Midbrain (tissue), 1 donor: ENCODE data around the gene DNM3.

Source experiments
- DNase-seq: peaks from one replicate; lab custom pipeline; 2025; lab: John Stamatoyannopoulos, UW

Gene DNM3

GRCh38 chr1:172176206-172176605 lies 334.9 kb downstream of the DNM3 start:
- no peak for DNase-seq

- DNase-seq, result no peak
These were observed 336.6 kb downstream of the DNM3 start for GRCh38 chr1:172177849-172178248.

GRCh38 chr1:172178886-172179285 lies 337.6 kb downstream of the DNM3 start:
- DNase-seq, result no peak

DNA sequence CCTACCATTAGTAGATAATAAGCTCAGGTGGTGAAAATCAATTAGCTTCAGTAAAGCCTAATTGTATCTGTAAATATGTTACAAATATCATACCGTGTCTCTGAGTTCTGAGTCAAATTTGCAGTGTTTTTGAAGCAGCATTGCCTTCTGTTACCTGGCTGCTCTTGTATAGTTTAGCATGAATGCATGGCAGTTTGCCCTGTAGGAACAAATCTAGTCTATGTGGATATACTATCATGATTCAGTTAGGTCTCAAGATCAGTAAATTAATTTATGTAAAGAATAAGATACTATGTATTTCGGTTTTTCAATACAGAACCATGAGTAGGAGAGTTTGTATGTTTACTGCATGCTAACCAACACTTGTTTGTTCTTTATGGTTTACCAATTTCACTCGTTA lies 338.6 kb downstream of the DNM3 start:
- DNase-seq, result no peak

- DNase-seq, result peak; percentile 33
These were observed 339.4 kb downstream of the DNM3 start for GRCh38 chr1:172180501-172181285.

GRCh38 chr1:172184506-172185191 lies 343.4 kb downstream of the DNM3 start:
- no peak for DNase-seq

DNA sequence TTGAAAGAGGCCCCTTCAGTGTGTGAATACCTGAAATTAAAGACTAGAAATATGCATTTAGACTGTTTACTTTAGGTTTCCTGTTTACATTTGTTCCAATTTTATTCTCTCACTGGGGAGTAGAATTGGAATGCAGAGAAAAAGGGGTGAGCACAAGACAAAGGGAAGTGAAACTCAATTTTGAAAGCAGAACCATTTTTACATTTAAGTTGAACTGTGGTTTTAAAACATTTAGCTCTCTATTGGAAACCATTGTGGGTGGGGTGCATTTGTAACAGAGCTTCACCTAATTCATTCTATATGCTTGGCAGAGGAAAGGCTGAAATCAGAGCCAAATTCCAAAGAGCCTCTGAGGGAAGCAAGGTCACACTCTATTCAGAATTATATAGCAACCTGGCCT lies 343.9 kb downstream of the DNM3 start:
- DNase-seq, result no peak

DNA sequence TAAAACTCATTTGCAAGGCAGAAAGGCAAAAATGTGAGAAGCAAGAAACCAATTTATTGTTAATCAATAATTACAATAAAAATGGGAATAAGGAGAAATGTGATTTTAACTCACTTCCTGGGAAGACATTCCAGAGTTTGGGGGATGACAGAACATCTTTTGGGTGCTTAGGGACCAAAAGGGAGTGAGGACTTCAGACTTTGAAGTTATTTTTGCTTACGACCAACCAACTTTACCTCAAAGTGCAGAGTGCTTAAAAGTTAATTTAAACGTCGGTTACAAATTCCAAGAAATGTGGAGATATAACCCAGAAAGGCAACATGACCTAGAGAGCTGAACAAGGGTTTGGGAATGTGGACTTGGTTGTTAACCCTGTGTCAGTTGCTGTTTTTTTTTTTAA lies 344.7 kb downstream of the DNM3 start:
- DNase-seq, result no peak

DNA sequence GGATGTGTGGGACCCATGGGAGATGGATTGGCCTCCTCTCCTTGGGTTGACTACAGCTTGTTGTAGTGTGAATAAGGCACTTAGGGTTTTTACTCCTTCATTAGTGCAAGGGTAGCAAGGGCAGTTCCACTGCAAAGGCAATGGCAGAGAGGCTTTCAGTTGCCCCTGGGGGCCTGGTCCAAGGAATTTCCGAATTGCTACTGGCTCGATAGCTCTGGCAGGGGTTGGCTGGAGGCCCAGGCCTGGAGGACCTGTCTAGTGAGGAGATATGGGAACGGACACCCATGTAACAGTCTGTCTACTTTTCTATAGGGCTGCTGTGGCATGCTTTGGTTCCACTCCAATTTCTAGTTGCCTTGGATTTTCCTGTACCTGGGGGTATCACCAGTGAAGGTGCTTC lies 360.3 kb downstream of the DNM3 start:
- DNase-seq, result no peak

DNA sequence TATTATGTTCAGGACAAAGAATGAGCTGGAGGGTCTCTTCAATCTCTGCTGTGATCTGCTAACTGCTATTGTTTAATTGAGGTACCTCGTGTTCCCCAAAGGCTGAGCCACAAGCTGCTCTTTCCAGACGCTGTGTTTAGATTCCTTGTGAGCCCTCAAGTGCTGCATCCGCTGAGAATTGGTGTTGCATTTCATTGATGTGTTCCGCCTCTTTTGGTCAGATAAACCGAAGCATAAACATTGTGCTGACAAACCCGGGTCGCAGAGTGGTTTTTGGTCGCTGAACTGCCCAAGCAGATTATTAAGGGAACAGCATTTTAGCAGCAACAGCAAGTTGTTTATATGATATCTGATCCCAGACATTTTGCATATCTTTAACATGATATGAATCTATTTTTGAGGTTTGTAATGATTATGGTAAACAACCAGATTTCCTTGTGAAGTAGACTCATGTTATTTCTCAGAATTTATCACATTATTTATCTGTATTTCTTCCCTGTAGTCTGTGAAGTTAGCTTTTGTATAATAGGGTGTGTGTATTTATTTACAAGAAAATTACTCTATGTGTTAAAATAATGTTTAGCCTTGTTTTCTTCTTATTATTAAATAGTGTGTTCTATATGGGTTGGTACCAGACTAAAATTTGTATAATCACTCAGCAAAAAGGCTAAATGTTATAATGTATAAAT lies 362.0 kb downstream of the DNM3 start:
- DNase-seq, result no peak

DNA sequence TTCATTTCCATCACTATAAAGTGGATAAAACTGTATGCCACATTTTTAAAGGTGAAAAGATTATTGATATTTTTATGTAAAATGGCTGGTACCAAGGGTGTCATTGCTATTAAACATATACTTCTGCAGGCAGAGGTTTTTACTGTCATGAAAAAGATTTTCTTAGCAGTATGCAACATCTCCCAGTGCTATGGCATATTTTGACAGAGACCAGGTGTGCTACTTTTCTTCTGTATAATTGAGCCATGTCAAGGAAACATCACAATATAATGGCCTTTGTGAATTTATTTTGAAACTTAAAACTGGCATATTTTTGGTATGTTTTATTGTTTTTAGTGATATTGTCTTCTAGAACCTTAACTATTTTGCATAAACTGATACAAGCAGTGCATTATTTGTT lies 362.6 kb downstream of the DNM3 start:
- DNase-seq, result no peak

DNA sequence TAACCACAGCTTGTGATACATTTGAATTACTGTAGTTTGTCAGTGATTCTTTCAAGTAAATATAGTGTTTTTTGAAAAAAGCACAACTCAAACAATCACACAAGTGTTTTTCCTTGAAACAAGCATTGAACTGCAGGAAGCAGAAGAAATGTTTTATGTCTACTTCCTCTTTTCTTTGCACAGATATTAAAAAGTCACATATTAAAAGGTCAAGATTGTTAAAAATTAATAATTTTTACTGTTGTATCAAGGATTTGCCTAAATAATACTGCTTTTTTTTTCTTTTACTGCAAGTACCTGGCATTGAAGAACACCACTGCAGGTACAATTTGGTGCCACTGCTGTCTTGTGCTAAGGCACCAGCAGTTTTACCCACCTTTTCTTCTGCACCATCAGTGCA lies 365.0 kb downstream of the DNM3 start:
- DNase-seq, result no peak

- no peak for DNase-seq
These were observed 367.3 kb downstream of the DNM3 start for GRCh38 chr1:172208635-172209034.

DNA sequence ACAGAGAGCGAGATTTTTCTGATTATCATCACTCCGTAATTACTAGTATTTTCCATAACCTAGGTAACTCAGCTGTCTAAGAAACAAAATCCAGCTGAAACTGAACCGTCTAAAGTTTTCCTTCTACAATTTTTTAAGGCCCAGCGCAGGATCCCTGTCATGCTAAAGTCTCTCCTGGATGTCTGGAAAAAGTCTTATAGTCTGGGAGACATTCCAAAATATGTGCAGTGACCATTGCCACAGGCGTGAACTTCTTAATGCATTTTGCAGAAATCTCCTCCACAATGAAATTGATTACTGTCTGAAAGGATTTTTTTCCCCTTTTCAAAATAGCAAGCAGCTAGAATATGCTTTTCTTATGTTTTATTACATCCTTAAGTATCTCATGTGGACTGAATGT lies 369.9 kb downstream of the DNM3 start:
- DNase-seq, result no peak

DNA sequence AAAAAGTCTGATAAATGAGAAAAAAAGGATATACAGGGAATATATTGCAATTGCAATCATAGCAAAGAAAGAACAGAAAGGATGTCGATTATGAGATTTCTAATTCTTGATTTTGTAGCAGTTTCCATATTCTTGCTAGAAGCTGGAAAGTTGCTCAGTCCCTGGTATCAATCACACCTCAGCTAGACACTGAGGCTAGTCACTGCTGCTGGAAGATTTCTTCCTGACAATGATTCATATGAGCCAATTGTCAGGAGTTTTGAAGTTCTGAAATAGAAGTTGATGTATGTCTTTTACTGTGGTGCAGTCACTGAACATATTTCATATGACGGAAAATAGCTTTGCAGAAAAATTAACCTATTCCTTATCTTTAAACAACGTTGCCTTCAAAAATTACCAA lies 370.8 kb downstream of the DNM3 start:
- DNase-seq, result no peak

GRCh38 chr1:172215006-172215405 lies 373.7 kb downstream of the DNM3 start:
- no peak for DNase-seq

DNA sequence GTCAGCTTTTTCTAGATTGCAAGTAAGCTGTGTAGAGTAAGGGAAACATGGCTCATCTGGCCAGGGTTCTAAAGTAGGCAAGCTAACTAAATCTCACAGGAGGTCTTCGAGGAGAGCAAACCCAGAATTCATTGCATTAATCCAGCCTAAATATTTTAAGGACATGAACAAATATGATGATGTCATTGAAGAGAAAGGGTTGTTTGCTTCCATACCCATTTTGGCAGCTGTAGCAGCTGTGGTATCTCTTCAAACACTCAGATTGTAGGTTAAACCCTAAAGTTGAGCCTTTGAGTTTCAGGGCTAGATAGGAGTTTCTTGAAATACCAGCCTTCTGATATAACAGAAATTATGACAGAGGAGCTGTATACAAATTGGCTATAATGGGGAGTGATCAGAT lies 378.7 kb downstream of the DNM3 start:
- no peak for DNase-seq

- DNase-seq, result no peak
These were observed 379.1 kb downstream of the DNM3 start for GRCh38 chr1:172220376-172220775.

DNA sequence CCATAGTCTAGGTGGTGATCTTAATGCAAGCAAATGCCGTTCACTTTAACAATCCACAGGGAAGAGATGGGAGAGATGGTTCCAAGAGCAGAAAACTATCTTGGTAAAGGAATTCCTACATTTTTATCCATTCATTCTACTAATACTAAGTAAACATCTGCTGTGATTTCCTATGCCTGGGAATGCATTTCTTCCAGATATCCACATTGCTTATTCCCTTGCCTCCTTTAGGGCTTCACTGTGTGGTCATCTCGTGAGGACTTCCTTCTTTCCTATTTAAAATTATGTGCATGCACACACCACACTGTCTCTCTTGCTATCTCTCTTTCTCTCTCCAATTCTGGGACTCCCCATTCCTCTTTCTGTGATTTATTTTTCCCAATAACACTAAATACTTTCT lies 380.1 kb downstream of the DNM3 start:
- no peak for DNase-seq

DNA sequence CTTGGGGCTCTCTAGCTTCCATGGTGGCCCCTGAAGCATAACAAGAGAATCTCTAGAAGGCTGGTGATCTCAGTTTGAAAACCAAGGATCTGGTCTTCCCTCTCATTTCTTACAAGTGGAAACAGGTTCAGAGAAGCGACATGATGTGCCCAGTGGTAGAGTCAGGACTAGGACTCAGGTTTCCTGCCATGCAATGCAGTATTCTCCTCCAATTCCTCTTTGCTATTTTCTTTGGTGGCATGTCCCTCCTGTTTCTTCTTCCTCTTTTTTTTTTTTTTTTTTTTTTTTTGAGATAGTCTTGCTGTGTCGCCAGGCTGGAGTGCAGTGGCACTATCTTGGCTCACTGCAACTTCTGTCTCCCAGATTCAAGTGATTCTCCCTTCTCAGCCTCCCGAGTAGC lies 383.6 kb downstream of the DNM3 start:
- DNase-seq, result no peak

- DNase-seq, result no peak
These were observed 388.6 kb downstream of the DNM3 start for GRCh38 chr1:172229942-172230341.

DNA sequence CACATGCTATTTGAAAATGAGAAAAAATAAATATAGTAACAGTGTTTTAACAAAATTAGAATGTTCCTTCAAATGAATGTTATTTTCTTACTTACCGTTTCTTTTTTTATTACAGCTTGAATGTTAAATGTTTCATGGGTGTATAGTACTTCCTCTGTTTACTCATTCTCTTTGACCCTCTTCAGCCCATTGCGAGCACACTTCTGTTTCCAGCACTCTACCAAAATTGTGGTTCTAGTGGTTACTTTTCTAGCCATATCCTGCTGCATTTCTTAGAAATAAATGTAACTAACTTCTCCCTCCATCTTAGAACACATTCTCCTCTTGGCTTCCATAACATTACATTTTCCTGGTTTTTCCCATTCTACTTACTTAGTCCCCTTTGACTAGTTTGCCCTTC lies 389.2 kb downstream of the DNM3 start:
- DNase-seq, result no peak

- no peak for DNase-seq
These were observed 395.7 kb downstream of the DNM3 start for GRCh38 chr1:172236958-172237357.
